Measurements from ENCODE around the gene SENP7.

Gene SENP7

GRCh38 chr3:101303089-101303731 lies 209.8 kb downstream of the SENP7 start:
- FAIRE-seq (peak; percentile 53), DNase-seq (ENCODE audit: insufficient read length) (no peak)
- no peak for TF ChIP-seq POLR2A (IDR thresholded peaks at IDR 0.05; ENCODE audit: low read depth, low read length)
- TF ChIP-seq TAF1 (IDR thresholded peaks at IDR 0.05; ENCODE audit: borderline replicate concordance, low read depth, low read length): no peak
- no peak for TF ChIP-seq POLR2AphosphoS5 (IDR thresholded peaks at IDR 0.05; ENCODE audit: low read depth, low read length)

- no peak for DNase-seq (ENCODE audit: insufficient read length)
- no peak for FAIRE-seq
- no peak for TF ChIP-seq TAF1 (IDR thresholded peaks at IDR 0.05; ENCODE audit: borderline replicate concordance, low read depth, low read length)
- no peak for TF ChIP-seq POLR2A (IDR thresholded peaks at IDR 0.05; ENCODE audit: low read depth, low read length)
- TF ChIP-seq POLR2AphosphoS5 (IDR thresholded peaks at IDR 0.05; ENCODE audit: low read depth, low read length): no peak
These were observed 212.9 kb downstream of the SENP7 start for GRCh38 chr3:101300073-101300472.

GRCh38 chr3:101292027-101292426 lies 221.0 kb downstream of the SENP7 start:
- no peak for TF ChIP-seq POLR2A (IDR thresholded peaks at IDR 0.05; ENCODE audit: low read depth, low read length)
- TF ChIP-seq TAF1 (IDR thresholded peaks at IDR 0.05; ENCODE audit: borderline replicate concordance, low read depth, low read length): no peak
- TF ChIP-seq POLR2AphosphoS5 (IDR thresholded peaks at IDR 0.05; ENCODE audit: low read depth, low read length): no peak
- FAIRE-seq: no peak
- no peak for DNase-seq (ENCODE audit: insufficient read length)

- FAIRE-seq: no peak
- no peak for TF ChIP-seq TAF1 (IDR thresholded peaks at IDR 0.05; ENCODE audit: borderline replicate concordance, low read depth, low read length)
- TF ChIP-seq POLR2AphosphoS5 (IDR thresholded peaks at IDR 0.05; ENCODE audit: low read depth, low read length): no peak
- TF ChIP-seq POLR2A (IDR thresholded peaks at IDR 0.05; ENCODE audit: low read depth, low read length): no peak
These were observed 224.7 kb downstream of the SENP7 start for GRCh38 chr3:101288294-101288693.

GRCh38 chr3:101284757-101285156 lies 228.3 kb downstream of the SENP7 start:
- FAIRE-seq (no peak), DNase-seq (ENCODE audit: insufficient read length) (no peak)
- no peak for TF ChIP-seq POLR2AphosphoS5 (IDR thresholded peaks at IDR 0.05; ENCODE audit: low read depth, low read length)
- no peak for TF ChIP-seq POLR2A (IDR thresholded peaks at IDR 0.05; ENCODE audit: low read depth, low read length)
- no peak for TF ChIP-seq TAF1 (IDR thresholded peaks at IDR 0.05; ENCODE audit: borderline replicate concordance, low read depth, low read length)

More at GRCh38 chr3:101288294-101288693, 224.7 kb downstream of the SENP7 start:
- DNase-seq (ENCODE audit: insufficient read length): no peak

GRCh38 chr3:101281521-101282030 lies 231.4 kb downstream of the SENP7 start:
- TF ChIP-seq TAF1 (IDR thresholded peaks at IDR 0.05; ENCODE audit: borderline replicate concordance, low read depth, low read length) (no peak), POLR2AphosphoS5 (IDR thresholded peaks at IDR 0.05; ENCODE audit: low read depth, low read length) (no peak), POLR2A (IDR thresholded peaks at IDR 0.05; ENCODE audit: low read depth, low read length) (no peak)
- FAIRE-seq (no peak), DNase-seq (ENCODE audit: insufficient read length) (no peak)

GRCh38 chr3:101279765-101280385 lies 233.1 kb downstream of the SENP7 start:
- TF ChIP-seq POLR2AphosphoS5 (IDR thresholded peaks at IDR 0.05; ENCODE audit: low read depth, low read length) (no peak), TAF1 (IDR thresholded peaks at IDR 0.05; ENCODE audit: borderline replicate concordance, low read depth, low read length) (no peak)
- DNase-seq (ENCODE audit: insufficient read length) (no peak), FAIRE-seq (no peak)

GRCh38 chr3:101279162-101279561 lies 233.8 kb downstream of the SENP7 start:
- DNase-seq (ENCODE audit: insufficient read length) (no peak), FAIRE-seq (no peak)
- TF ChIP-seq POLR2A (IDR thresholded peaks at IDR 0.05; ENCODE audit: low read depth, low read length) (no peak), POLR2AphosphoS5 (IDR thresholded peaks at IDR 0.05; ENCODE audit: low read depth, low read length) (no peak), TAF1 (IDR thresholded peaks at IDR 0.05; ENCODE audit: borderline replicate concordance, low read depth, low read length) (no peak)

GRCh38 chr3:101278727-101279126 lies 234.3 kb downstream of the SENP7 start:
- no peak for TF ChIP-seq POLR2A (IDR thresholded peaks at IDR 0.05; ENCODE audit: low read depth, low read length)
- no peak for TF ChIP-seq TAF1 (IDR thresholded peaks at IDR 0.05; ENCODE audit: borderline replicate concordance, low read depth, low read length)
- TF ChIP-seq POLR2AphosphoS5 (IDR thresholded peaks at IDR 0.05; ENCODE audit: low read depth, low read length): no peak
- DNase-seq (ENCODE audit: insufficient read length) (no peak), FAIRE-seq (no peak)

Data from GM12892 (cell line).